Upper lobe of left lung (tissue), 4 donors: Measurements from ENCODE around the gene KLHL40.

Experiments
- CTCF ChIP-seq, 6 experiments: fragments of 450-650 bp in 4 of 6; fragments of 200-600 bp in 2 of 6; sonication (generic) in 2 of 6; IDR thresholded peaks; one replicate each; pipeline ENCODE4 v1.5.1; 2016 to 2019; ENCODE audit warnings: antibody characterized with exemption in 6 of 6
- EP300 ChIP-seq, 4 donors: sonication (generic); formaldehyde crosslinking; IDR thresholded peaks; one replicate each; pipeline ENCODE4 v1.5.1; 2017; ENCODE audit warnings: antibody characterized with exemption in 4 of 4, control low read depth in 2 of 4
- POLR2A ChIP-seq, 4 donors: fragments of 450-650 bp; IDR thresholded peaks; one replicate each; pipeline ENCODE4 v1.5.1; 2016 to 2017; ENCODE audit warnings: antibody characterized with exemption in 4 of 4, mild to moderate bottlenecking in 2 of 4
- POLR2AphosphoS5 ChIP-seq, 2 donors: sonication (generic); formaldehyde crosslinking; IDR thresholded peaks; one replicate each; pipeline ENCODE4 v1.5.1; 2017; ENCODE audit warnings: antibody characterized with exemption in 2 of 2

GRCh38 chr3:42662037-42662812 lies 23.1 kb upstream of the KLHL40 start:
- TF ChIP-seq CTCF (IDR thresholded peaks at IDR 0.05) (no peak), POLR2A (IDR thresholded peaks at IDR 0.05) (no peak), POLR2AphosphoS5 (IDR thresholded peaks at IDR 0.05) (no peak), EP300 (IDR thresholded peaks at IDR 0.05) (no peak)
